NCI-H1930 (cell line): ENCODE results near the gene CACNA1C.

Experiments used
- DNase-seq, 2 experiments: peaks; one replicate each; lab custom pipeline; 2025; lab: John Stamatoyannopoulos, UW

Gene CACNA1C

DNA sequence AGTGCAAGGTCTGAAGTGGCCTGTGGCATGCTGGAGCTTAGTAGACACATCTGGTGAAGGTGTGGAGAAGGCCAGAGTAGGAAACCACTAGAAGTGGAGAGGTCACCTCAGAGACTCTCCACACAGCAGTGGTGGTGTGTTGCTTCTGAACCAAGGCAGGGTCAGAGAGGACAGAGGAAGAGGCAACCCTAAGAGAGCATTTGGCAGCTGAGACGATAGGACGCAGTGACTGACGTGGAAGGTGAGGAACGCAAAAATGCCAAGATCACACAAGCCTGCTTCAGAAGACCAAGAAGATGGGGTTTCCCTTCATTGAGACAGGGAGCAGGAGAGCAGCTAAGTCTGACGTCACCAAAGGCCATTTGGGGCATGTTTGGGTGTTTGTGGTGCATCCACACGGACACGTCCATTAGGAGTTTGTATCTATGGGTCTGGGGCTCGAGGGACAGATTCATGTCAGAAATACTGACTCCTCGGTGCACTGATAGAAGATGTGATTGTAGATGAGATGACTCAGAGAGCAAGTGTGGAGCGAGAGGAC, 338.1 kb downstream of the CACNA1C start:
- DNase-seq, result no peak

DNA sequence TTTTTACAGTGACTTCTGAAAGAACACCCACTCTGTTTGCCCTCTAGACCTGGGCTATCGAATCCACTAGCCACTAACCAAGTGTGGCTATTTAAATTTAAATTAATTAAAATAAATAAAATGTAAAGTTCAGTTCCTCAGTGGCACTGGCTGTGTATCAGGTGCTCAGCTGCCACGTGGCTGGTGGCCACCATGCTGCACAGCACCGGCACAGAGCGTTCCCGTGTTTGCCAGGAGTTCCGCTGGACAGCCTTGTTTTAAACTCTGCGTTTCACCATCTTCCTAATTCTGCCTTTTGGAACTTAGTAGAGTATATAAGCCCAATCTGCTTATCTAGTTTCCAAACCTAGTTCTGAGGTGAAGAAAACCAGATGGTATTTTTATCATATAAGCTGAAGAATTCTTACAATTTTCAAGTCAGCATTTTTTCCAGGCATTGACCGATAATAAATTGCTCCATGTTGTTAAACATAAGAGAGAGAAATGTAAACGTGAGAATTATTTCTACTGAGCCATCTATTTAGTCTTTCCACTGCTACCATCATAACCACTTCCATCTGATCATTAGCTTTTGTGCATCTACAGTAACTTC, 339.0 kb downstream of the CACNA1C start:
- DNase-seq, result no peak

DNA sequence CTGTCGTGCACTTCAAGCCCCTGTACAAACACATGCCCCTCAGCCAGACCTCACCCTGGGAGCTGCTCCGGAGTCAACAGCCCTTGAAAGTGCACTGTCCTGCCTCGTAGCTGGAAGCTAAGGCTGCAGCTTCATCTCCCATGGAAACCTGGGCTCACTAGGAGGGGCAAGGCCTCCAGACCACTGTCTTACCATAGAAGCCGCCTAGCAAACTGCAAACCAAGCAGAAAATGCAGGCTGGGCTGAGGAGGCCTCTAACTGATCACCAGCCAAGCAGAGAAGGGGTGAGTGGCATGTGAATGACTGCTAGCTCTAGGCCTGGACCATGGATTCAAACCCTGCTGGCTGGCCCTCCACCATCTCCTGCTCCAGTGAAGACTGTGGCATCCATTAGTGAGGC, 340.2 kb downstream of the CACNA1C start:
- DNase-seq, result no peak

DNA sequence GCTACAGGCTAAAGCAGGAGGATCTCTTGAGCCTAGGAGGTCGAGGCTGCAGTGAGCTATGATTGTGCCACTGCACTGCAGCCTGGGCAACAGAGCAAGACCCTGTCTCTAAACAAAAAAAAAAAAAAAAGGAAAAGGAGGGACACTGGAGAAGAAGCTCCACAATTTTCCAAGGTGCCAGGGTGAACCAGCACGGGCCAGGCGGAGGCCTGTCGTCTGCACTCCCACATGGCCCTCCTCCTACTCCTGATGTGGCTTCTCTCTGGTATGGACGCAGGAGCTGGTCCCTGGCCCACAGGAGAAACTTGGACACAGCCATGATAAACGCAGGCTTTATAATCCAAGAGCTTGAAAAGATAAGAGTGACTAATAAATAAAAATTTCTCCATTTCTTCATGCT, 341.2 kb downstream of the CACNA1C start:
- DNase-seq, result no peak

DNA sequence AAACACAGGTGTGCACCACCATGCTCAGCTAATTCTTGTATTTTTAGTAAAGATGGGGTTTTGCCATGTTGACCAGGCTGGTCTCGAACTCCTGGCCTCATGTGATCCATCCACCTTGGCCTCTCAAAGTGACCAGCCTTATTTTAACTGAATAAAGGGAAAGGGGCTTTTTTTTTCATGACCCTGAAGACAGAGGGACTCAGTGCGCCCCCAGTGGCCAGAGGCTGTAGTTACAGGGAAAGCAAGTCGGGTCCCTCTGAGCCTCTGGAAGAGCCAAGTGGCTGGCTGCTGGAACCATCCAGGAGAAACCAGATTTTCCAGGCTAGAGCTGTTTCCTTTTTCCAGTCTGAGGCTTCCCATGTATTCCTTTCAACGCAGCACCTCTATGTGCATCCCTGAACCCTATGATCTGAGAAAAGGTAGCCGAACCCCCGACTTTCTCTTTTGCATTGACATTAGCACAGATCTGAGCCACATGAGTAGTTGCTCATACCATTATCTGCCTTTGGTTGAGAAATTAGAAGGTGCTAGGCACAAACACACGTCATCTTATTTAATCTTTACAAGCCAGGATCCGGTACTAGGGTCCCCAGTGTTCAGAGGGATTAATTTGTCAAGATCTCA, 342.7 kb downstream of the CACNA1C start:
- DNase-seq, result no peak

DNA sequence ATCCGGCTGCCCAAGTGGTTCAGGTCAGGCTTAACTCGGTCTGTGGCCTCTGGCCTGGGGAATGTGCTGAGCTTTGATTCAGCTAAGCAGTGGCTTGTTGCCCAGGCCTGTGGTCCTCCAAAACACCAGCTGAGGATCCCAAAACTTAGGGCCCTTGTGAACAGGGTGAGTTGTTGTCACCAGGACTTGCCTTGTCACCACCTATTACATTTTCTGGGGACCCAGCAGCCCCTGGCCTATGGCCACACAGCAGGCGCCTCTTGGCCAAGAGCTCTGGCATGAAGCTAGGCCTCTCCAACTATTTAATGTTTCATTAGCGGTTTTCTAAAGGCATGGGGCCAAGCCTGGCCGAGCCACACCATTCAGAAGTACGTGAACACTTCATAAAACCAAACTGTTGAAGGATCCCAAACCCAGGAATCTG, 343.7 kb downstream of the CACNA1C start:
- no peak for DNase-seq

DNA sequence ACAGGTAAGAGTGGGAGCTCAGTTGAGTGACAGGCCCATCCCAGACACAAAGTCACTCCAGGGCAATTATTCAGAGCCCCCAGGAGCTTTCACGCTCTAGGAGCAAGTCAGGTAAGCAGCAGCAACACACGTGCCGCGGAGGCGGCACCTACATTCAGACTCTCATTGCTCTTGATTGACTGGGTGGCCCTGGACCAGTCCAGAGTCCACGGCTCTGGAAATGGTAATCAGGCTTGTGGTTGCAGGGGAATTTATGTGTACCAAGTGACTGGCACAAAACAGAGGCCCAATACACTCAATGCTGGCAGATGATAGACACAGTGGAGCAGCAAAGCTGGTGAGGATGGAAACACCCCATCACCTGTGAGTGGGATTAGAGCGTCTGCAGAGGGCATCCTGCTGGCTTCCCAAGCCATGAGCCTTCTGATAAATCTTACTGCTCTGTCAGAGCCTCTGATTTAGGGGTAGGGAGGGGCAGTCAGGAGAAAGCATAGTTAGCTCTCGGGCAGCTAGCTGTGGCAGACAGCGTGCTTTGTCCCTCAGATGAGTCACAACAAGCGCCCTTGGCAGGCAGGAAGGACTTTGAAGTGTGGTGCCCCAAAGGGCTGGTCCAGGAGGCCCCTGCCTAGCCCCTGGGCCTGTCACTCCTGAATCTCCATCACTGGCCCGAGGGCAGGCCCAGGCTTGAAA, 344.7 kb downstream of the CACNA1C start:
- no peak for DNase-seq

DNA sequence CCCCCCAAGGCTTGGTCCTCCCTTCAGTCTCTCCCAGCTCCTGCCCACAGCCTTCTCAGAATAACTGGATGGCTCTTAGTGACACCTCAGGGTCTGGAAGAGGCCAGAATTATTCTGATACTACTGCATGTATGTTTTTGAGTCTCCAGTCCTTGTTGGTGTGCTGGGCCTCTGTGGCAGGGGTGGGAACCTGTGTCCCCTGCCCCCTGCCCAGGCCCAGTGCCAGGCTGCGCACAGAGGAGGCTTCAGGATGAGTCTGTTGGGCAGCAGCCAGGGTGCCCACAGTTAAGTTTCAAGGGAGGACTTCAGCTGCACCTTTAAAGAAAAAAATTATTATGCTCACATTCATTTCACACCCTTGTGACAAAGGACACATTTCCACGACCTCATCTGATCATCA, 348.3 kb downstream of the CACNA1C start:
- DNase-seq, result no peak

DNA sequence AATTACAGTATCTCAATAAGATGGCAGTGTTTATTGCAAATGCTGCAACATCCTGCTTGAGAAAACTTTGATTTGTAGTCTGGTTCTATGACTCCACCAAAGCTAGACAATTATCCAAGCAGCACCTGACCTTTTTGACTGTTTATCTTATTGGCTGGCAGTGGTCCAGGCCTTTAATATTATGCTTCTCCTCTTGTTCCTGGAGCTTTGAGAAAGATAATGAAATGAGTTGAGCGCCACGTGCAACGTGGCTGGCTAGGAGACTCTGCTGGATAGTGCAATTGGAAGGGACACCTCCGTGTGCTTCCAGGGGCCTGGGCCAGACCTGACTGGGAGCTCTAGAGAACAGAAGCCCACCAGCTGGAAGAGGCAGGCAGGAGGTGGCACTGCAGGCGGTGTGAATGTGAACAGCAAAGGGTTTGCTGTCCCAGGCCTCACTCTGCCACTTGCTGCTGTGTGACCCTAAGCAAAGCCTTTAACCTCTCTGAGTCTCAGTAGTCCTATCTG, 349.3 kb downstream of the CACNA1C start:
- no peak for DNase-seq

DNA sequence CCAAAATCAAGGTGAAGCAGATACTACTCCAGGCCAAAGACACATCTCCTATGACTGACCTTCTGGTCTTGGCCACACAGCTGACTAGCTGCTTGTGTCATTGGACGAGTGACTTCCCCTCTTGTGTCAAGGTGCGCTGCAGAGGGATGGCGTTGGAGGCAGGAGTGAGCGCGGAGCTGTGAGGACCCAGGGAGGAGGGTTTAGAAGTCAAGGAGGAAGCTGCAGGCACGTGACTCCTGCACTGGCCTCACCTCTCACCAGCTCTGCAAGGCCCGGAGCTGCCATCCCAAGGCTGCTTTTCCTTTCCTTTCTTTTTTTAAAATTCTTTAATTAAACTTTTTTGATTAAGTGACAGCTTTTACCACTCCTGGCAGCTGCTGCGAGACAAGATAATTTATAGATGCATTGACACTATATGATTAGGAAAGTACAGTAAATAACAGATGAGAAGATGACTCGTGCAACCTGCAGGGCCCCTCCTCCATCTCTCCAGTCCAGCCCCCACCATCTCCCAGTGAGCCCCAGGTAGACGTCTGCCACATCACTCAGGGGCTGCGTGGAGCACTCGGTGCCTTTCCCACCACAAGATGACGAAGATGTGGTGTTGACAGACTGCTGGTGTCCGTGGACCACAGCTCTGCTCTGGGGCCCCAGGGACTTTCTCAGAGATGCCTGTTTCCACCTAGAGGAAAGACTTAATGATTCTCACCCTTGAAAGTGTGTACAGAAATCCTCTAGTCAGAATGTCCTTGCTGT, 350.6 kb downstream of the CACNA1C start:
- DNase-seq, result no peak

DNA sequence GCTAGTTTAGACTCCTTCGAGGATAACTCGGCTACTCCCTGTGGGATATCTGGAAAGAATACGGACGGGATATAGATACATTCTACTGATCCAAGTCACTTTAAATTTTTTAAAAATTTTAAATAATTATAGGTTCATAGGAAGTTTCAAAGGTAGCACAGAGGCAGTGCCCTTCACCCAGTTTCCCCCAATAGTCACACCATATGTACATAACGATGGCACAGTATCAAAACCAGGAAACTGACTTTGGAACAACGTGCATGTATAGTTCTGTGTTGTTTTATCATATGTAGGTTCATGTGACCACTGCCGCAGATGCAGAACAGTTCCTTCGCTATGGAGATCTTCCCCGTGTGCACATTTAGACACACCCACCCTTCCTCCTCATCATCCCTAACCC, 352.3 kb downstream of the CACNA1C start:
- DNase-seq, result no peak

DNA sequence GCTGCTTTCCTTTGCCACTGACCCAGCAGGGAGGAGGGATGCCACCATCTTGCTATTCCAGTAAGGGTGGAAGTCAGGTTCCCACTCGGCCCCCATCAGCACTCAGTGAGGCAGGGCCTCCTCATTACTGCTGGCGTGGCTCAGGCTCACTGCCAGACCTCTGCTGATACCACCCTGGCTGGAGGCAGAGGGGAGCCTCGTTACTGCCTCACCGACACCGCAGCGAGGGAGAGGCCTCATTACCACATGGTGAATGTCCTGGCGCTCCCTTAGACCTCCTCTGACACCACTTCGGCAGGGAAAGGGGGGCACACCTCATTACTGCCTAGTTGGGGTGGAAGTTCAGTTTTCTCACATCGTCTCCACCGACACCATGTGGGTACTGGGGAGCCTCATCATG, 354.1 kb downstream of the CACNA1C start:
- DNase-seq, result no peak

DNA sequence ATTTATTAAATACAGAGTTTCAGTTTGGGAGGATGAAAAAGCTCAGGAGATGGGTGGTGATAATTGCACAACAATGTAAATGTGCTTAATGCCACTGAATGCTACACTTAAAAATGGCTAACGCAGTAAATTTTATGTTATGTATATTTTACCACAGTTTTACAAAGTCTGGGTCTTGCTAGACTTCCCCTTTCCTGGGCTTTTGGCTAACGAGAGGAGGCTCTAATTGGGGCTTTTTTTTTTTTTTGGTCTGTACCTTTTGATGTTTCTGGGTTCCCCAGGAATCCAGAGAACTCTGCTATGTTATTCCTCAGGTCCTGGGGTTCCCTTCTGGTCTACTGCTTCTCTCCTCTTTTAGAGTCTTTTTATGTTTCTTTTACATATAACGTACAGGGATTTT, 355.5 kb downstream of the CACNA1C start:
- no peak for DNase-seq

DNA sequence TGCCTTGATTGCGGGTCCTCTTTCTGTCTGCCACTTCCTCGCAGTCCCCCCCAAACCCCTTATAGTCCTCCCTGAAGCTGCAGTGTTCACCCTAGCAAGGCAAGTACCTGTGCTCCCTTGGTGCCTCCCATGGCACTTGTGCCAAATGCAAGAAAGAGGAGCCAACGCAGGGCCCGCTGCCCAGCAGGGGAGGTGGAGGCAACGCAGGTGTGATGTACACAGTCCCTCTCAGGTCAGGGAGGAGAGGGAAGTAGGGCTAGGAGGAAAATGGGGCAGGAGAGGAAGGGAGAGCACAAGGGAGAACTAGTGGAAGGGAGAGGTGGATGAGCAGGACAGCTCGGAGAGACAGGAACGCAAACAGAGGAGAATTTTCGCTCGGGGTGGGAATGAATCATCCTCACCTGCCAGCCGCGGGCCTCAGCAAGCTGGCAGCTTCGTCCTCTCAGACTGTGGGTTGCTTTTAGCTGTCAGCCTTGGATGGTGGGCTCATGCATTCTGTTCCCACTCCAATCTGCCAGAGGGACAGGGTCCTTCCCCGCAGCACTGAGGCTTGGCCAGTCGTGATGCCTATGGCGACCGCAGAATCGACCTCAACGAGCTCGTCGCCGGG, 357.0 kb downstream of the CACNA1C start:
- no peak for DNase-seq

DNA sequence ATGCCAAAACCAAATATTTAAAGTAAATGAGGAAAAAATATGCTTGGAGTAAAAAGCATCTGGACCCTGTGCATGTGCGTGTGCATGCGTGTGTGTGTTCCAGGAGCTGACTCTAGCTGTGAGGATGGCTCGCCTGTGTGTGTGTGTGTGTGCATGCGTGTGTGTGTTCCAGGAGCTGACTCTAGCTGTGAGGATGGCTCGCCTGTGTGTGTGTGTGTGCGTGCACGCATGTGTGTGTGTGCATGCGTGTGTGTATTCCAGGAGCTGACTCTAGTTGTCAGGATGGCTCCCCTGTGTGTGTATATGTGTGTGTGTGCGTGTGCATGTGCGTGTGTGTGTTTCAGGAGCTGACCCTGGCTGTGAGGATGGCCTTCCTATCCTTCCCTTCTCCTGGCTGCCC, 357.7 kb downstream of the CACNA1C start:
- DNase-seq, result no peak

DNA sequence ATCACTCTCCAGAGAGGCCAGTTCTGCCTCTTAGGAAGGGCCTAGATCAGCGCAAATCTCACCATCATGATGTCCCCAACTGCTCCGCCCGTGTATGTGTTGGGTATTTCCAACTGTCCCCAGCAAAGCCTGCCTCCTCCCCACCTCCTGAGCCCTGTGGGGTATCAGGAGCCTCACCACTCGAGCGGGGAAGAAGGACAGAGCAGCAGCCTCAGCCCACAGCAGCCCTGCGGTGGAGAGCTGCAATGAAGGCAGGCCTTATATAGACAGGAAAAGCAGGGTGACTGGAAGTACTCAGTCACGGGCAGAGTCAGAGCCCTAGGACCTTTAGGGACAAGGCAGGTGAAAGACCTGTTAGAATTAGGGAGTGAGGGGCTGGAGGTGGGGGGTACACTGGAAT, 358.2 kb downstream of the CACNA1C start:
- no peak for DNase-seq

DNA sequence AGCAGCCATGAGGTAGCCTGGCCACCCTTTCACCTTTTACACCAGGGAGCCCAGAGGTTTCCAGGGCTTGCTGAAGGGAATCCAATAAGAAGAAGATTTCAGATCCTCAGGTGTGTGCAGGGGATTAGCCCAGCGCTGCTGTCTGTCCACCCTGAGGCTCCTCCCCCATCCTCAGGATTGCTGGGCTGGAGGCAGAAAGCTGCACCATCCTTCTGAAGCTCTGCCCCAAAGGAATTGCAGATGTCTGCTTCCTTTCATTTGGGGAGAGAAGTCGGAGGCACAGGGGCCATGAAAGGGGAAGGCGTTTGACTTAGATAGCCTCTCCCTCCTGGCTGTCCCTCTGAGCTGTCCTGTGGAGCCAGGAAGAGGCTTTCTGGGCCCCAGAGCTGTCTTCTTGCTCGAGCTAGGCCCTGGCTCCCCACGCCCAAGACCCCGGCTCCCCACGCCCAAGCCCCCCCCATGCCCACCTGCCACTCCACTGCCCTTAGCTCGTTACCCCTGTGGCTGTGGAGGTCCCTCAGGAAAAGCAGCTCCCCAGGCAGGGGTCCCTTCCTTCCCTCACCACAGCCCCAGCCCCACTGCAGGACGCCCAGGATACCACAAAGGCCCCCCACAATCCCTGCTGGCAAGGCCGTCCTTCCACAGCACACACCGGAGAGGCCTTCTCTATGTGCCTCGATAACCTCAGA, 359.0 kb downstream of the CACNA1C start:
- DNase-seq, result no peak

DNA sequence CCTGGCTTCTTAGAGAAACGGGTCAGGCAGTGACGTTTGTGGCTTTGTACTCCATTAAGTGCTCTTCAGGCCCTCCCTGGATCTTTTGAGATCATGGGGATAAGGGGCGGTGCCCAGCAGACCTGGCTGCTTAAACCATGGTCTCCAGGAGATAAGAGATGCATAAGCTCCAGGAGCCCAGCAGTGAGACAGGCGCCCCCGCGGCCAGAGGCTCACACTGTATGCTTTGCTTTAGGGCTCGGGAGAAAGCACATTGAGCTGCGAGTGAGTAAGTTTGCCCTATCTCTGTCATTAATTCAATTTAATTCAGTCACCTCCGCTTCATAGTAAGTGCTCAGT, 359.5 kb downstream of the CACNA1C start:
- no peak for DNase-seq

DNA sequence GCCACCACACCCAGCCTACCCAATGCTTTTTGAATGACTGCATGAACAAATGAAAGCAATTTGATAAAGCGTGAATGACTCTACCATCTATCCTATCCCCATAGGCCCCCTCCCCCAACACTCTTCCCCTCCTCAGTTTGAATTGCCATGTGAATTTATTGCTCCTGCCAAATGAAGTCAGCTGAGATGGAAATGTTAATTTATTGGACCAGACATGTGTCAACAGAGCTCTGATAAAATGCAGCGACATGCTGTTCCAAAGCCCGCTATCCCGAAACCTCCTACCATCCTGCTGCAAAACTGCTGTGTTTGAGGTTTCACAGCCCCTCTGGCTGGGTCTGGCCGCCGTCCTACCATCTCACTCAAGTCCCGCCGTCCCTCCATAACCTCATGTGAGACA, 360.5 kb downstream of the CACNA1C start:
- DNase-seq, result no peak

DNA sequence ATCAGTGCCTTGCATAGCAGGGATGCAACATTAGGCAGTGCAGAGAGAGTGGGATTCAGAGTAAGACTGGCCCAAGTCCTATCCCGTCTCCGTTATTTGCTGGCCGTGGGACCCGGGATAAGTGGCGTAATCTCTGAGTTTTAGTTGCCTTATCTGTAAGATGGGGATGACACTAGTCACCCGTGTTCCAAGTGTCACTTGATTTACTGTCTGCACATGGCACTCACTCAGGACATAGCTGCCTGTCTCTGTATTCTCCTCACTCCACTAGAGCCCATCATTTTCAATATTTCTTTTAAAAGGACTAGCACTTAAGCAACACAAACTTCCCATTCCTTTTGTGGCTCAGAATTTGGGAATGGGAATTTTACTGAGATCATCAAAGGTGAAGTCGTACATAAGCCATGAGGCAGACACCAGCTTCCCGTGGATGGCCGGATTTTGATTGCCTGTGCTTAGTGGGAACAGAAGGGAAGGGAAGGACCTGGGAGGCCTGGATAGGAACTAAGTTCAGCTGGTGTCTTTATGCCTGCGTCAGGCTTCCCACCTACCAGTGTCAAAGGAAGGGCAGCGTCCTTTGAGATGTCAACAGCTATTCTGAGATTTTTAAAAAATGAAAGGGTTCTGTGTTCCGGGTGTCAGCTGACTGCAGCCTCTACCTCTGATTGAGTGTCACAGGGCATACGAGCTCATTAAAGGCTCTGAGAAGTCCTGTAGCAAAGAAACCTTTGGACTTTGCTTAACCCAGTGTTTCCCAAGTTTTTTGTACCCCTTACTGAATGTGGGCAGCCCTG, 361.4 kb downstream of the CACNA1C start:
- no peak for DNase-seq
